Gastrocnemius medialis (tissue), 4 donors: Measurements from ENCODE around the gene SCN3B.

Source experiments
- POLR2A ChIP-seq, 2 donors: fragments of 450-650 bp; IDR thresholded peaks; one replicate each; pipeline ENCODE4 v1.6.1; 2017; ENCODE audit warnings: antibody characterized with exemption in 2 of 2, mild to moderate bottlenecking in 2 of 2, moderate library complexity in 2 of 2
- TF ChIP-seq, protein P1 (sequence below), 5 experiments: fragments of 450-650 bp in 3 of 5; fragments of 200-600 bp in 2 of 5; sonication (generic) in 2 of 5; IDR thresholded peaks in 4 of 5; conservative IDR thresholded peaks in 1 of 5; 1 replicate in 4 of 5; 2 replicates in 1 of 5; pipeline ENCODE4 v1.5.1; 2016 to 2019; ENCODE audit warnings: antibody characterized with exemption in 5 of 5, mild to moderate bottlenecking in 3 of 5, moderate library complexity in 3 of 5

GRCh38 chr11:123674297-123674696, 19.9 kb upstream of the SCN3B start:
- TF ChIP-seq, protein P1, sequence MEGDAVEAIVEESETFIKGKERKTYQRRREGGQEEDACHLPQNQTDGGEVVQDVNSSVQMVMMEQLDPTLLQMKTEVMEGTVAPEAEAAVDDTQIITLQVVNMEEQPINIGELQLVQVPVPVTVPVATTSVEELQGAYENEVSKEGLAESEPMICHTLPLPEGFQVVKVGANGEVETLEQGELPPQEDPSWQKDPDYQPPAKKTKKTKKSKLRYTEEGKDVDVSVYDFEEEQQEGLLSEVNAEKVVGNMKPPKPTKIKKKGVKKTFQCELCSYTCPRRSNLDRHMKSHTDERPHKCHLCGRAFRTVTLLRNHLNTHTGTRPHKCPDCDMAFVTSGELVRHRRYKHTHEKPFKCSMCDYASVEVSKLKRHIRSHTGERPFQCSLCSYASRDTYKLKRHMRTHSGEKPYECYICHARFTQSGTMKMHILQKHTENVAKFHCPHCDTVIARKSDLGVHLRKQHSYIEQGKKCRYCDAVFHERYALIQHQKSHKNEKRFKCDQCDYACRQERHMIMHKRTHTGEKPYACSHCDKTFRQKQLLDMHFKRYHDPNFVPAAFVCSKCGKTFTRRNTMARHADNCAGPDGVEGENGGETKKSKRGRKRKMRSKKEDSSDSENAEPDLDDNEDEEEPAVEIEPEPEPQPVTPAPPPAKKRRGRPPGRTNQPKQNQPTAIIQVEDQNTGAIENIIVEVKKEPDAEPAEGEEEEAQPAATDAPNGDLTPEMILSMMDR (IDR thresholded peaks at IDR 0.05 in 4 of 5, conservative IDR thresholded peaks at IDR 0.05 in 1 of 5), result no peak
- TF ChIP-seq POLR2A (IDR thresholded peaks at IDR 0.05), result no peak
